Measurements from ENCODE around the gene GNAI3. TPM values are rescaled to one million over a fixed set of nuclear protein-coding genes. Genes with fewer than 3 reads are reported as not detected.

GNAI3 gene
- total and polyA plus RNA-seq, 10 of the 15 experiments (the other 5 are each of a cell fraction or from before 2014, with no cell fraction given), result 5.9 to 13.8 (median 8.0) TPM

- no peak overlapping the region for H3K27ac ChIP-seq (ENCODE audit: control insufficient read depth, insufficient read depth)
- no peaks in the 10 kb centered on the region for H4K20me1 ChIP-seq (ENCODE audit: control insufficient read depth, insufficient read depth)
- ChIA-PET RAD21 (ENCODE audit: unreplicated experiment) (interaction anchor here (0.6 to 10.3 kb wide), 8 partner anchors 12 to 742 kb away, joined by 3 to 422 read pairs (median 4); partner anchors contain the start of genes ATXN7L2 and CYB561D1), SMC1A (ENCODE audit: uncharacterized antibody, unreplicated experiment) (interaction anchor here (1.2 to 10.3 kb wide), 4 partner anchors 40 to 333 kb away, joined by 3 to 431 read pairs (median 4); partner anchors contain the start of gene CYB561D1), CTCF (interaction anchor here (0.6 to 21.3 kb wide), 13 partner anchors 7 to 257 kb away, joined by 3 to 1280 read pairs (median 5); partner anchors contain the start of genes AMIGO1, CYB561D1, PSMA5 and SORT1), POLR2A (interaction anchor here (0.6 kb wide), 1 partner anchor 71 kb away, joined by 4 read pairs; no protein-coding TSS in a partner anchor)
- WGBS (ENCODE audit: insufficient coverage, insufficient replicate concordance, low lambda C conversion rate, missing lambda C conversion rate), result 0% methylated on average over 1 of the region's 1 CpG
- no peaks in the 10 kb centered on the region for H3K36me3 ChIP-seq (ENCODE audit: control insufficient read depth in 2 of 2, insufficient read depth in 2 of 2, low read length in 1 of 2)
- H2AFZ ChIP-seq (ENCODE audit: control insufficient read depth, low read depth, low read length), result no peak overlapping the region
- DNase-seq (ENCODE audit: low read depth, low spot score) (no peak), ATAC-seq (no peak), FAIRE-seq (no peak)
- H3K9ac ChIP-seq (ENCODE audit: control insufficient read depth, insufficient read depth, low read length), result no peak overlapping the region
- H3K79me2 ChIP-seq (ENCODE audit: control insufficient read depth, insufficient read depth, low read length), result no peaks in the 10 kb centered on the region
- BruUV-seq (replicated peaks), result no TSS peak
- no peak overlapping the region for H3K4me2 ChIP-seq (ENCODE audit: control insufficient read depth, insufficient read depth)
- H3K4me3 ChIP-seq, result no peak overlapping the region
- intact Hi-C loops (cut with micrococcal nuclease; ENCODE audit: unreplicated experiment) (loop anchor here (5.0 kb wide), 1 partner anchor 107 kb away; the partner anchor contains the start of gene PSMA5), in situ Hi-C loops (cut with MboI) (loop anchor here (5.0 kb wide), 3 partner anchors 42 to 272 kb away; partner anchors contain the start of gene CYB561D1)
- H3K9me3 ChIP-seq (replicated peaks; ENCODE audit: control insufficient read depth, insufficient read depth, low read length), result no peaks in the 10 kb centered on the region
- no peaks in the 10 kb centered on the region for H3K27me3 ChIP-seq (replicated peaks in 1 of 2; ENCODE audit: control insufficient read depth in 2 of 2, insufficient read depth in 2 of 2, low read length in 1 of 2)
- peaks cover 6% of the 10 kb centered on the region for H3K4me1 ChIP-seq (ENCODE audit: control insufficient read depth, insufficient read depth, low read length)
- TF ChIP-seq BCL3 (IDR thresholded peaks at IDR 0.05; ENCODE audit: borderline replicate concordance, insufficient read depth, low read depth, low read length, poor library complexity, severe bottlenecking) (no peak), EZH2 (IDR thresholded peaks at IDR 0.05; ENCODE audit: borderline replicate concordance, control insufficient read depth, low read depth, low read length) (no peak), RCOR1 (conservative IDR thresholded peaks at IDR 0.05; ENCODE audit: low read depth, low read length) (no peak), PAX5 (IDR thresholded peaks at IDR 0.05; ENCODE audit: borderline replicate concordance, low read depth, low read length) (no peak), MEF2B (IDR thresholded peaks at IDR 0.05; ENCODE audit: partially characterized antibody, poor library complexity, severe bottlenecking) (no peak), HDAC6 (IDR thresholded peaks at IDR 0.05; ENCODE audit: unreplicated experiment) (no peak), NFYA (IDR thresholded peaks at IDR 0.05; ENCODE audit: borderline replicate concordance, low read depth, low read length) (no peak), SMAD5 (IDR thresholded peaks at IDR 0.05; ENCODE audit: low read depth) (no peak), CREM (IDR thresholded peaks at IDR 0.05; ENCODE audit: low read depth) (no peak), CHD2 (IDR thresholded peaks at IDR 0.05; ENCODE audit: borderline replicate concordance, low read depth, low read length) (no peak), WRNIP1 (IDR thresholded peaks at IDR 0.05; ENCODE audit: borderline replicate concordance, low read depth, low read length) (no peak), POLR2A (IDR thresholded peaks at IDR 0.05; ENCODE audit: low read depth, low read length) (no peak), JUND (IDR thresholded peaks at IDR 0.05; ENCODE audit: low read depth, low read length) (no peak), TARDBP (IDR thresholded peaks at IDR 0.05; ENCODE audit: borderline replicate concordance) (no peak), ZNF592 (IDR thresholded peaks at IDR 0.05) (no peak), KAT2A (conservative IDR thresholded peaks at IDR 0.05; ENCODE audit: control insufficient read depth, low read depth, low read length) (no peak), BCL11A (IDR thresholded peaks at IDR 0.05; ENCODE audit: low read depth, low read length) (no peak), CHD1 (IDR thresholded peaks at IDR 0.05; ENCODE audit: low read depth, low read length) (no peak)
- TF ChIP-seq, protein P1, sequence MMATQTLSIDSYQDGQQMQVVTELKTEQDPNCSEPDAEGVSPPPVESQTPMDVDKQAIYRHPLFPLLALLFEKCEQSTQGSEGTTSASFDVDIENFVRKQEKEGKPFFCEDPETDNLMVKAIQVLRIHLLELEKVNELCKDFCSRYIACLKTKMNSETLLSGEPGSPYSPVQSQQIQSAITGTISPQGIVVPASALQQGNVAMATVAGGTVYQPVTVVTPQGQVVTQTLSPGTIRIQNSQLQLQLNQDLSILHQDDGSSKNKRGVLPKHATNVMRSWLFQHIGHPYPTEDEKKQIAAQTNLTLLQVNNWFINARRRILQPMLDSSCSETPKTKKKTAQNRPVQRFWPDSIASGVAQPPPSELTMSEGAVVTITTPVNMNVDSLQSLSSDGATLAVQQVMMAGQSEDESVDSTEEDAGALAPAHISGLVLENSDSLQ (IDR thresholded peaks at IDR 0.05), result no peak
These were observed 14.0 kb upstream of the GNAI3 start for GRCh38 chr1:109534307-109534858.
